ENCODE data around the gene DDX4.
"Not testable (repeated sequence)": the region's sequence is repeated elsewhere in the genome, so short reads cannot be mapped to it uniquely, and the experiment has no call there.

DDX4 gene

GRCh38 chr5:55750499-55750898, 12.6 kb downstream of the DDX4 start:
- no peak for DNase-seq
- no peaks in the 10 kb centered on the region for H3K9me3 ChIP-seq (ENCODE audit: control insufficient read depth, low read length)
- H3K18ac ChIP-seq (ENCODE audit: low read depth in 1 of 2, low read length in 2 of 2) = no peak overlapping the region
- no peak overlapping the region for H4K91ac ChIP-seq (ENCODE audit: low read length)
- no peak overlapping the region for H3K4me2 ChIP-seq (ENCODE audit: low read length, poor library complexity, severe bottlenecking)
- H2AK5ac ChIP-seq (ENCODE audit: low read length, severe bottlenecking) = no peak overlapping the region
- no peak overlapping the region for H2BK12ac ChIP-seq (ENCODE audit: low read length in 2 of 2)
- H2AFZ ChIP-seq (ENCODE audit: low read depth, low read length) = no peak overlapping the region
- H3K27me3 ChIP-seq (ENCODE audit: control insufficient read depth in 1 of 2, insufficient read depth in 1 of 2, low read length in 2 of 2) = no peaks in the 10 kb centered on the region
- no peaks in the 10 kb centered on the region for H3K4me1 ChIP-seq (ENCODE audit: control insufficient read depth, insufficient read depth, low read depth, low read length)
- H3K79me1 ChIP-seq (replicated peaks; ENCODE audit: low read length, poor library complexity, severe bottlenecking) = no peaks in the 10 kb centered on the region
- no peak overlapping the region for H2BK15ac ChIP-seq (ENCODE audit: low read depth, poor library complexity, severe bottlenecking)
- no peak overlapping the region for H2BK5ac ChIP-seq (ENCODE audit: low read depth, low read length, poor library complexity, severe bottlenecking)
- no peak overlapping the region for H3K4me3 ChIP-seq (ENCODE audit: insufficient read depth in 1 of 2, low read depth in 1 of 2, low read length in 2 of 2)
- WGBS = 100% methylated on average over 1 of the region's 3 CpGs
- no peak overlapping the region for H3K23ac ChIP-seq (ENCODE audit: low read length in 2 of 2)
- H3K14ac ChIP-seq (ENCODE audit: low read length in 2 of 2) = no peak overlapping the region
- no peak overlapping the region for H3K9ac ChIP-seq (ENCODE audit: low read length)
- H3K36me3 ChIP-seq (ENCODE audit: control insufficient read depth in 1 of 2, insufficient read depth in 2 of 2, low read depth in 1 of 2, low read length in 2 of 2) = no peaks in the 10 kb centered on the region
- no peak overlapping the region for H3K27ac ChIP-seq (ENCODE audit: low read length, poor library complexity, severe bottlenecking)
- H4K8ac ChIP-seq (ENCODE audit: low read length) = no peak overlapping the region
- H3K4ac ChIP-seq (ENCODE audit: low read depth in 1 of 2, low read length in 2 of 2) = no peak overlapping the region
- no peak overlapping the region for H2BK120ac ChIP-seq (ENCODE audit: low read depth, low read length)

- H4K8ac ChIP-seq (ENCODE audit: low read length) = no peak overlapping the region
- H3K27me3 ChIP-seq (ENCODE audit: control insufficient read depth in 1 of 2, insufficient read depth in 1 of 2, low read length in 2 of 2) = no peaks in the 10 kb centered on the region
- H3K4me2 ChIP-seq (ENCODE audit: low read length, poor library complexity, severe bottlenecking) = no peak overlapping the region
- WGBS = 100% methylated on average over 1 of the region's 1 CpG
- H3K4me1 ChIP-seq (ENCODE audit: control insufficient read depth, insufficient read depth, low read depth, low read length) = no peaks in the 10 kb centered on the region
- H2BK12ac ChIP-seq (ENCODE audit: low read length in 2 of 2) = no peak overlapping the region
- H3K79me1 ChIP-seq (replicated peaks; ENCODE audit: low read length, poor library complexity, severe bottlenecking) = no peaks in the 10 kb centered on the region
- no peaks in the 10 kb centered on the region for H3K9me3 ChIP-seq (ENCODE audit: control insufficient read depth, low read length)
- no peak overlapping the region for H3K27ac ChIP-seq (ENCODE audit: low read length, poor library complexity, severe bottlenecking)
- no peak overlapping the region for H4K91ac ChIP-seq (ENCODE audit: low read length)
- H3K23ac ChIP-seq (ENCODE audit: low read length in 2 of 2) = no peak overlapping the region
- no peak for DNase-seq
- no peak overlapping the region for H2AK5ac ChIP-seq (ENCODE audit: low read length, severe bottlenecking)
- H3K18ac ChIP-seq (ENCODE audit: low read depth in 1 of 2, low read length in 2 of 2) = no peak overlapping the region
- no peak overlapping the region for H3K4ac ChIP-seq (ENCODE audit: low read depth in 1 of 2, low read length in 2 of 2)
- H3K36me3 ChIP-seq (ENCODE audit: control insufficient read depth in 1 of 2, insufficient read depth in 2 of 2, low read depth in 1 of 2, low read length in 2 of 2) = no peaks in the 10 kb centered on the region
- no peak overlapping the region for H3K14ac ChIP-seq (ENCODE audit: low read length in 2 of 2)
- H3K9ac ChIP-seq (ENCODE audit: low read length) = no peak overlapping the region
- H2AFZ ChIP-seq (ENCODE audit: low read depth, low read length) = no peak overlapping the region
- no peak overlapping the region for H2BK15ac ChIP-seq (ENCODE audit: low read depth, poor library complexity, severe bottlenecking)
- no peak overlapping the region for H2BK120ac ChIP-seq (ENCODE audit: low read depth, low read length)
- H2BK5ac ChIP-seq (ENCODE audit: low read depth, low read length, poor library complexity, severe bottlenecking) = peak overlapping the region; percentile 57
- no peak overlapping the region for H3K4me3 ChIP-seq (ENCODE audit: insufficient read depth in 1 of 2, low read depth in 1 of 2, low read length in 2 of 2)
Measured at GRCh38 chr5:55758231-55758630, 20.4 kb downstream of the DDX4 start.

GRCh38 chr5:55758714-55759113, 20.9 kb downstream of the DDX4 start:
- Histone ChIP-seq H3K4me3 (ENCODE audit: insufficient read depth in 1 of 2, low read depth in 1 of 2, low read length in 2 of 2) (no peak overlapping the region), H4K8ac (ENCODE audit: low read length) (no peak overlapping the region), H3K18ac (ENCODE audit: low read depth in 1 of 2, low read length in 2 of 2) (no peak overlapping the region), H2BK5ac (ENCODE audit: low read depth, low read length, poor library complexity, severe bottlenecking) (no peak overlapping the region), H3K9ac (ENCODE audit: low read length) (no peak overlapping the region), H3K27me3 (ENCODE audit: control insufficient read depth in 1 of 2, insufficient read depth in 1 of 2, low read length in 2 of 2) (no peaks in the 10 kb centered on the region), H2AK5ac (ENCODE audit: low read length, severe bottlenecking) (no peak overlapping the region), H3K4me1 (ENCODE audit: control insufficient read depth, insufficient read depth, low read depth, low read length) (no peaks in the 10 kb centered on the region), H2BK12ac (ENCODE audit: low read length in 2 of 2) (no peak overlapping the region), H3K9me3 (ENCODE audit: control insufficient read depth, low read length) (no peaks in the 10 kb centered on the region), H4K91ac (ENCODE audit: low read length) (no peak overlapping the region), H3K4me2 (ENCODE audit: low read length, poor library complexity, severe bottlenecking) (no peak overlapping the region), H3K36me3 (ENCODE audit: control insufficient read depth in 1 of 2, insufficient read depth in 2 of 2, low read depth in 1 of 2, low read length in 2 of 2) (no peaks in the 10 kb centered on the region), H2AFZ (ENCODE audit: low read depth, low read length) (no peak overlapping the region), H2BK120ac (ENCODE audit: low read depth, low read length) (no peak overlapping the region), H2BK15ac (ENCODE audit: low read depth, poor library complexity, severe bottlenecking) (no peak overlapping the region), H3K14ac (ENCODE audit: low read length in 2 of 2) (no peak overlapping the region), H3K23ac (ENCODE audit: low read length in 2 of 2) (no peak overlapping the region), H3K27ac (ENCODE audit: low read length, poor library complexity, severe bottlenecking) (no peak overlapping the region), H3K4ac (ENCODE audit: low read depth in 1 of 2, low read length in 2 of 2) (no peak overlapping the region), H3K79me1 (replicated peaks; ENCODE audit: low read length, poor library complexity, severe bottlenecking) (no peaks in the 10 kb centered on the region)
- no CpG with 5 or more reads among the region's 2 CpGs for WGBS
- no peak for DNase-seq

GRCh38 chr5:55761721-55762120, 23.9 kb downstream of the DDX4 start:
- not testable (repeated sequence) for H2BK15ac ChIP-seq (ENCODE audit: low read depth, poor library complexity, severe bottlenecking); DNase-seq; H3K27me3 ChIP-seq (ENCODE audit: control insufficient read depth in 1 of 2, insufficient read depth in 1 of 2, low read length in 2 of 2); H3K23ac ChIP-seq (ENCODE audit: low read length in 2 of 2); H3K27ac ChIP-seq (ENCODE audit: low read length, poor library complexity, severe bottlenecking); H3K36me3 ChIP-seq (ENCODE audit: control insufficient read depth in 1 of 2, insufficient read depth in 2 of 2, low read depth in 1 of 2, low read length in 2 of 2); H3K79me1 ChIP-seq (replicated peaks; ENCODE audit: low read length, poor library complexity, severe bottlenecking); H3K4me2 ChIP-seq (ENCODE audit: low read length, poor library complexity, severe bottlenecking); H4K91ac ChIP-seq (ENCODE audit: low read length); H4K8ac ChIP-seq (ENCODE audit: low read length); H3K9me3 ChIP-seq (ENCODE audit: control insufficient read depth, low read length); H3K4me3 ChIP-seq (ENCODE audit: insufficient read depth in 1 of 2, low read depth in 1 of 2, low read length in 2 of 2); H2BK12ac ChIP-seq (ENCODE audit: low read length in 2 of 2); H3K9ac ChIP-seq (ENCODE audit: low read length); H2BK5ac ChIP-seq (ENCODE audit: low read depth, low read length, poor library complexity, severe bottlenecking); H3K14ac ChIP-seq (ENCODE audit: low read length in 2 of 2); H3K18ac ChIP-seq (ENCODE audit: low read depth in 1 of 2, low read length in 2 of 2); H2BK120ac ChIP-seq (ENCODE audit: low read depth, low read length); H3K4me1 ChIP-seq (ENCODE audit: control insufficient read depth, insufficient read depth, low read depth, low read length); H2AK5ac ChIP-seq (ENCODE audit: low read length, severe bottlenecking); H3K4ac ChIP-seq (ENCODE audit: low read depth in 1 of 2, low read length in 2 of 2); H2AFZ ChIP-seq (ENCODE audit: low read depth, low read length)
- WGBS = 93% methylated on average over 6 of the region's 7 CpGs

All from mesenchymal stem cell (in vitro differentiated cells and primary cell).